HepG2 (cell line): ENCODE measurements around the gene NUTF2. TPM values are rescaled to one million over a fixed set of nuclear protein-coding genes. Genes with fewer than 3 reads are reported as not detected.

Experiments used
- ARID2 ChIP-seq: sonication (generic); formaldehyde crosslinking; IDR thresholded peaks from 2 replicates; pipeline ENCODE4 v1.8.1; 2022; ENCODE audit warnings: mild to moderate bottlenecking, missing genetic modification reagents, borderline replicate concordance
- ATF1 ChIP-seq: IDR thresholded peaks from 2 replicates; pipeline ENCODE4 v1.6.1; 2016; ENCODE audit warnings: mild to moderate bottlenecking, control low read depth
- BRD4 ChIP-seq: sonication (generic); formaldehyde crosslinking; IDR thresholded peaks from 2 replicates; pipeline ENCODE4 v1.4.0; 2020; ENCODE audit warnings: missing genetic modification reagents
- CEBPZ ChIP-seq: IDR thresholded peaks from 2 replicates; pipeline ENCODE4 v1.6.1; 2012; ENCODE audit warnings: low read length, improper control_type of control experiment
- DDIT3 ChIP-seq: sonication (generic); formaldehyde crosslinking; IDR thresholded peaks from 2 replicates; pipeline ENCODE4 v1.4.0; 2020; ENCODE audit warnings: mild to moderate bottlenecking, missing genetic modification reagents
- E2F5 ChIP-seq: sonication (generic); formaldehyde crosslinking; conservative IDR thresholded peaks from 2 replicates; pipeline ENCODE4 v1.4.0; 2020; ENCODE audit warnings: missing genetic modification reagents
- ELF4 ChIP-seq: sonication (generic); formaldehyde crosslinking; IDR thresholded peaks from 2 replicates; pipeline ENCODE4 v1.5.0; 2020; ENCODE audit warnings: missing genetic modification reagents, mild to moderate bottlenecking, moderate library complexity, borderline replicate concordance
- ETV6 ChIP-seq: sonication (generic); formaldehyde crosslinking; conservative IDR thresholded peaks from 2 replicates; pipeline ENCODE4 v1.4.0; 2020; ENCODE audit warnings: missing genetic modification reagents
- GATAD2A ChIP-seq: IDR thresholded peaks from 2 replicates; pipeline ENCODE4 v1.6.1; 2016
- GZF1 ChIP-seq: sonication (generic); formaldehyde crosslinking; IDR thresholded peaks from 2 replicates; pipeline ENCODE4 v1.5.1; 2020; ENCODE audit warnings: mild to moderate bottlenecking, missing genetic modification reagents
- HNRNPH1 ChIP-seq: fragments of 200-400 bp; formaldehyde crosslinking; optimal IDR thresholded peaks from 2 replicates; pipeline ENCODE3; 2017; ENCODE audit warnings: mild to moderate bottlenecking, low read depth, low read length
- MLX ChIP-seq: IDR thresholded peaks from 2 replicates; pipeline ENCODE4 v1.6.1; 2016
- MYNN ChIP-seq: sonication (generic); formaldehyde crosslinking; IDR thresholded peaks from 2 replicates; pipeline ENCODE4 v1.4.0; 2020; ENCODE audit warnings: mild to moderate bottlenecking, low read depth, missing genetic modification reagents
- MYPOP ChIP-seq: sonication (generic); formaldehyde crosslinking; IDR thresholded peaks from 2 replicates; pipeline ENCODE4 v1.8.1; 2023; ENCODE audit warnings: mild to moderate bottlenecking, moderate library complexity, missing genetic modification reagents
- NCOA2 ChIP-seq: sonication (generic); formaldehyde crosslinking; IDR thresholded peaks from 2 replicates; pipeline ENCODE4 v1.8.0; 2022; ENCODE audit warnings: inconsistent platforms
- PHF5A ChIP-seq: IDR thresholded peaks from one replicate; pipeline ENCODE4 v1.6.1; 2018; ENCODE audit warnings: low read depth, missing genetic modification reagents; ENCODE audit not compliant: unreplicated experiment
- REST ChIP-seq, 2 experiments: IDR thresholded peaks; 2 replicates each; pipeline ENCODE4 v1.6.1; 2011 to 2012; ENCODE audit warnings: low read length in 2 of 2, borderline replicate concordance in 1 of 2, low read depth in 1 of 2, mild to moderate bottlenecking in 1 of 2, moderate library complexity in 1 of 2
- RFX1 ChIP-seq: fragments of 450-650 bp; IDR thresholded peaks from 2 replicates; pipeline ENCODE4 v1.6.1; 2017
- ZNF337 ChIP-seq: sonication (generic); formaldehyde crosslinking; IDR thresholded peaks from 2 replicates; pipeline ENCODE4 v1.5.1; 2020; ENCODE audit warnings: missing genetic modification reagents, low read depth, mild to moderate bottlenecking, borderline replicate concordance
- ZNF558 ChIP-seq: sonication (generic); formaldehyde crosslinking; IDR thresholded peaks from 2 replicates; pipeline ENCODE4 v1.9.0; 2022; ENCODE audit warnings: mild to moderate bottlenecking, missing genetic modification reagents, borderline replicate concordance
- polyA plus RNA-seq, 8 experiments: library from polyadenylated mRNA; depleted of rRNA in 3 of 8; stranded (reverse) in 7 of 8; unstranded in 1 of 8; fragments of >200 nt; fragmentation: Illumina TruSeq in 4 of 8; extraction: Trizol in 4 of 8; gene quantifications; 2 replicates each; pipeline versions ENCODE4 v1.2.1 to v1.2.3, GENCODE V29; 2011 to 2016; ENCODE audit warnings: low read depth in 4 of 8, missing spikeins in 1 of 8, mixed read lengths in 1 of 8; ENCODE audit not compliant: insufficient read depth in 1 of 8
- total RNA-seq, 5 experiments: library from RNA; depleted of rRNA; stranded (reverse); fragments of >200 nt; fragmentation: Illumina TruSeq; extraction: Trizol; gene quantifications; 2 replicates each; pipeline ENCODE4 v1.2.3, GENCODE V29; 2016; ENCODE audit warnings: low read depth in 1 of 5

The NUTF2 gene
- total and polyA plus RNA-seq, 2 of the 13 experiments (the other 11 are each of a cell fraction or from before 2014, with no cell fraction given), result 168 to 214 TPM

GRCh38 chr16:67841816-67842508 lies 4.8 kb upstream of the NUTF2 start, which contains the start of gene THAP11 (continued):
- TF ChIP-seq GATAD2A (CRISPR knock-in tag), result peak; percentile 75
- no peak for TF ChIP-seq PHF5A
- no peak for TF ChIP-seq GZF1 (CRISPR knock-in tag)
- TF ChIP-seq BRD4 (CRISPR knock-in tag), result peak; percentile 8; the same call in 1 of the 2 replicates
- TF ChIP-seq ATF1 (CRISPR knock-in tag), result no peak
- 0 out of 2 replicates have a peak, but pooled peaks have one; percentile 75 for TF ChIP-seq MYNN (CRISPR knock-in tag)
- peak; percentile 82; the same call in 1 of the 2 replicates for TF ChIP-seq ELF4
- no peak; the same call in 1 of the 2 replicates for TF ChIP-seq ETV6 (CRISPR knock-in tag)
- TF ChIP-seq DDIT3 (CRISPR knock-in tag), result no peak
- no peak for TF ChIP-seq HNRNPH1
- TF ChIP-seq ZNF337 (CRISPR knock-in tag), result no peak
- peak; percentile 52; the same call in 1 of the 2 replicates for TF ChIP-seq NCOA2 (CRISPR knock-in tag)
- TF ChIP-seq MYPOP, result no peak
- peak; percentile 79 for TF ChIP-seq E2F5
- no peak for TF ChIP-seq RFX1
- TF ChIP-seq CEBPZ, result no peak
- no peak; the same call in 1 of the 2 replicates for TF ChIP-seq ZNF558
- TF ChIP-seq REST (IDR thresholded peaks at IDR 0.05; ENCODE audit: borderline replicate concordance in 1 of 2, low read depth in 1 of 2, low read length in 2 of 2), result no peak; a peak in 1 of 4 replicates
- TF ChIP-seq ARID2 (CRISPR knock-in tag), result peak; percentile 79; the same call in 1 of the 2 replicates
- no peak for TF ChIP-seq MLX (CRISPR knock-in tag)
